GM12873 (cell line): ENCODE results near the gene ANGPTL5.

Experiments
- CTCF ChIP-seq: IDR thresholded peaks from 2 replicates; pipeline ENCODE4 v1.5.1; 2012; ENCODE audit warnings: low read depth, mild to moderate bottlenecking, moderate library complexity, low read length, control low read depth; ENCODE audit not compliant: insufficient read depth; ENCODE audit errors: missing control alignments

ANGPTL5 gene

GRCh38 chr11:101916422-101916821, at the start of gene ANGPTL5:
ANGPTL5 (minus strand) TSS chr11:101916522; CDS start chr11:101907909, 8,613 bp downstream.
- TF ChIP-seq CTCF, result no peak

GRCh38 chr11:101960231-101960630, 43.9 kb upstream of the ANGPTL5 start:
- TF ChIP-seq CTCF, result no peak

GRCh38 chr11:101955701-101956100, 39.4 kb upstream of the ANGPTL5 start:
- TF ChIP-seq CTCF, result no peak

- TF ChIP-seq CTCF, result no peak
Observed at GRCh38 chr11:101955278-101955677, 39.0 kb upstream of the ANGPTL5 start.

- no peak for TF ChIP-seq CTCF
Observed at GRCh38 chr11:101949680-101950220, 33.4 kb upstream of the ANGPTL5 start.

GRCh38 chr11:101945448-101945847, 29.1 kb upstream of the ANGPTL5 start:
- TF ChIP-seq CTCF, result no peak

- no peak for TF ChIP-seq CTCF
Observed at GRCh38 chr11:101944923-101945322, 28.6 kb upstream of the ANGPTL5 start.

- no peak for TF ChIP-seq CTCF
Observed at GRCh38 chr11:101940901-101941520, 24.7 kb upstream of the ANGPTL5 start.
